GM21529 (cell line): Measurements from ENCODE around the gene PRPF6.

Experiments
- ATAC-seq: cut with Tn5 transposase; IDR thresholded peaks from one replicate; pipeline ENCODE4 v1.9.1; 2021; ENCODE audit not compliant: unreplicated experiment

Gene PRPF6

DNA sequence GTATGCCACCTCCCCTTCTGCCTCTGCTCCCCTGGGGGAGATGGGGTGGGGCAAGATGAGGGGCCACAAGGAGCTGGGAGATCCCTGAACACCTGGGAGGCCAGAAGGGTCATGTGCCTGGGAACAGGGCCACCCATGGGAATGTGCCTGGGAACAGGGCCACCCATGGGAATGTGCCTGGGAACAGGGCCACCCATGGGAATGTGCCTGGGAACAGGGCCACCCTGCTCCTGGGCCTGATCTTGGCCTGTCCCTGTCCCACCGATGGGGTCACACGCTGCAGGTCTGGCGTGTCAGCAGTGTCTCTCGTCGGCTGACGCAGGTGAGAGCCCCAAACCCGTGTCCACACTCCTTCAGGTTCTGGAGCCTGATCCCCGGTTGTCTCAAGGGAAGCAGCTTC is 94.0 kb downstream of the PRPF6 start:
- ATAC-seq = no peak

DNA sequence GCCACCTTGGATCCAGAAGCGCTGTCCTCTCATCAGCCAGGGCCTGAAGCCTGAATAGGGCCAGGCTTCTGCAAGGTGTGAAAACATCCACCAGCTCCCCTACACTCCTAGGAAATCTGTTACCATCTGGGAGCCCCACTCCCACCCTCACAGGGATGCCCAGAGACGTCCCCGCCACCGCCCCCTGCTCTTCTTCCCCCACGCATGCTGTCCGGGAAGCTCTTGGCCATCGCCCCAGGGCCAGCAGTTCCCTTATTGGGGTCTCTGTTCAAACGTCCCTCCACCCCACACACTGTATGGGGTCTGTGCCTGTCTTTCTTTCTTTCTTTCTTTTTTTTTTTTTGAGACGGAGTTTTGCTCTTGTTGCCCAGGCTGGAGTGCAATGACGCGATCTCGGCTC is 94.6 kb downstream of the PRPF6 start:
- no peak for ATAC-seq

DNA sequence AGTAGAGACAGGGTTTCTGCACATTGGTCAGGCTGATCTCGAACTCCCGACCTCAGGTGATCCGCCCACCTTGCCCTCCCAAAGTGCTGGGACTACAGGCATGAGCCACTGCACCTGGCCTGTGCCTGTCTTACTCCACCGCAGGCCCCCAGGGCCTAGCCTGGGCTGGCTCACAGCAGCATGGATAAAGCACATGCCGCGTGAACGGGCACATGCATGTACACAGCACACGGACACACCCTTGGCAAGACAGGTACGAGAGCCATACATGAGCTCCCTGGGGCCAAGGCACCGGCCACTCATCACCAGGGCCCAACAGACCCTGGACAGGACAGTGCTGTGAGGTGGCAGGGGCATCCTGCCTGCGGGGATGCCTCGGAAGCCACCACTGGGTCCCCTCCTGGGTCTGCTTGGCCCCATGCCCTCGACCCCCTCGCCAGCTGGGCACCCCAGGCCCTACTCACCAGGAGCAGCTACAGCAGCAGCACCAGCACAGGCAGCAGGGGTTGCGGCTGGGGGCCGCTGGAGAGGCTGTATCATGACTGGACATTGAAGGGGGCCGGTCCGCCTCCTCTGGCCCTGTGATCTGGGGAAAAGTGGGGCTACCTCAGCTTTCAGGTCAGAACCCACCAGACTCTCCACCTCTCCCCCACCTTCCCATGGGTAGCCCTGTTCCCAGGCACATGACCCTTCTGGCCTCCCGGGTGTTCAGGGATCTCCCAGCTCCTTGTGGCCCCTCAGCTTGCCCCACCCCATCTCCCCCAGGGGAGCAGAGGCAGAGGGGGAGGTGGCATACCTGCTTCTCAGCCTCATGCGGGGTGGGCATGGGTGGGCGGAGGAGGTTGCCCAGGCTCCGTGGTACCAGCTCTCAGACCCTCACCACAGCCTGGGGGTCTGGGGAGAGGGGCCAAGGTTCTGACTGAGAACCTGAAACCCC is 95.4 kb downstream of the PRPF6 start:
- no peak for ATAC-seq

DNA sequence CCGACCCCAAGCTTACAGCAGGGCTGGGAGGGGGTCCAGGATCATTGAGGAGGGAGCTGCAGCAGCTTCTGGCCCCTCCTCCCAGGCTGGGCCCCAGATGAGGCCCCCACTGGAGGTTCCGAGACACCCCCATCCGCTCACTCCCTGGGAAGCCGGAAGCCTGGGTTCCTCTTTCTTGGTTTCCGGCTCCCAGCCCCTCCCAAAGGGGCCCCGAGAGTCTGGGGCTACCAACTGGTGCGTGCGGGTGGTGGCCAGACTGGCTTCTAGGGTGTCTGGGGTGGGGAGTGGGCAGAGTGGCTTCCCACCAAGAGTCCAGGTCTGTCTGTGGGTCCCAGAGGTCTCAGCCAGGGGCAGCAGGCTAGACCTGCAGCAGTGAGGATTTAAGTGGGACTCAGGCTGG is 96.2 kb downstream of the PRPF6 start:
- peak; percentile 24 for ATAC-seq

GRCh38 chr20:64077541-64077875 is 96.6 kb downstream of the PRPF6 start:
- no peak for ATAC-seq

DNA sequence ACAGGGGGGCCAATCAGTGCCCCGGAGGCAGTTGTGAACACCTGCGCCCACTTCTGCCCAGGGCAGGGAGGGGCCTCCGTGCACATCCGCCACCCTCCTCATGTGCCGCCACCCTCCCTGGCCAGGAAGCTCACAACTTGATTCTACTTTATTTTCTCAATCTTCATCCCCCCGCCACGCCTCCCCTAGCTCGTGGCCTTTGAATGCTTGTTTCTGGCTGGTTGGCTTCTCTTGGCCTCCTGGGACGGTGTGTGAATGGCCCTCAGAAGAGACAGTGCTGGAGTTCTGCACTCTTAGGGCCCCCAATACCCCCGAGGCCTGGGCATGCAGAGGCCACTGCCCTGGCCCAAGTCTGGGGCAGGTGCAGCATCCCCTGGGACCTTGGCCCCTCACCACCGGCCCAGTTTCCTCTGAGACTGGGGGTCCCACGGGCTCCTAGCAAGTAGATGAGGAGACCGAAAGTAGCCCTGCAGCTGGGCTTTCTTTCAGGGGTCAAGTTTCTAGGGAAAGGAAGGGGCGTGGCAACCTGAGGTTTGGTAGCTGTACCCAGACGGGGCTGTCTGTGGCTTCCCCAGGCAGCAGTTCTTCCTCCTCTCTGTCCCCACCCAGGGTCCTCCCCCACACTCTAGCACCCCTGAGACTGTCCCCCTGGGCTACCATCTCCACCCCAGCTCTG is 97.1 kb downstream of the PRPF6 start:
- ATAC-seq = no peak

- no peak for ATAC-seq
These were observed 98.0 kb downstream of the PRPF6 start for GRCh38 chr20:64078934-64079272.

- ATAC-seq = peak; percentile 37
These were observed 98.5 kb downstream of the PRPF6 start, which contains the start of gene RGS19 for GRCh38 chr20:64079273-64080012. Gene RGS19 (minus strand): TSS chr20:64079518. CDS start chr20:64076886, 2,632 bp downstream.

DNA sequence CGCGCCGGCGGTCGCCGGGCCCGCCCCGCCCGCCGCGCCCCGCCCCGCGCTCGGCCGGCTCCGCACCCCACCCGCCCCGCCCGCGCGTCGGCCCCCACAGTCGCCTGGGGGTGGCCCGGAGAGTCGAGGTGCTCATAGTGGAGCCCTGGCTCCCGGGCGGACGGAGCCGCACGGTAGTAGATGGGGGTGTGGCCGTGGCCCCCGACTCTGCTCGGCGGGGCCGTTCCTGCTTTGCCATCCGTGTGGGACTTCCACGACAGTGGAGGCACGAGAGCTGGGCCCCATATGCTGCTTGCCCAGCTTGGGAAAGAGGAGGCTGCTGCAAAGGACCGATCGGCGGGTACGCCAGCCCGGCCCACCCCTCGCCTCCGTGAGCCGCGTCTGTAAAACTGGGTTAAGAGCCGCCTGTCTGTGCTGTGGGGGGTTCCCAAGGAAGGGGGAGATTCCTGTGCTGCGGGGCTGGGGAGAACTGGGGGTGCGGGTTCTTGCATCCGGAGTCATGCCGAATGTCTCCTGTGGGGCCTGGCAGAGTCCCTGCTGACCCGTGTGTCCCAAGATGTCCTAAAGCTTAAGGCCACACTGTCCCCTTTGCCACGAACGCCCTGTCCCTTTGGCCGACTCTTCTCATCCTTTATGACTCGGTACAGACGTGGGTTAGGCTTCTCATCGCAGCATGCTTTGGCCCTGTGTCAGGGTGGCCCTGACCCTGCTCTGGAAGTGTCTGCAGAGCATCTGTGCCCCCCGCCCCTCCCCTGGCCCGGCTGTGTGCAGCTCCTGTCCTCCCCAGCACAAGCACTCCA is 99.3 kb downstream of the PRPF6 start, which contains the start of gene OPRL1:
OPRL1 (plus strand) TSS at position 70 of the 800 bp plus-strand sequence. CDS start 12,639 bp downstream, outside the sequence.
- ATAC-seq = no peak

DNA sequence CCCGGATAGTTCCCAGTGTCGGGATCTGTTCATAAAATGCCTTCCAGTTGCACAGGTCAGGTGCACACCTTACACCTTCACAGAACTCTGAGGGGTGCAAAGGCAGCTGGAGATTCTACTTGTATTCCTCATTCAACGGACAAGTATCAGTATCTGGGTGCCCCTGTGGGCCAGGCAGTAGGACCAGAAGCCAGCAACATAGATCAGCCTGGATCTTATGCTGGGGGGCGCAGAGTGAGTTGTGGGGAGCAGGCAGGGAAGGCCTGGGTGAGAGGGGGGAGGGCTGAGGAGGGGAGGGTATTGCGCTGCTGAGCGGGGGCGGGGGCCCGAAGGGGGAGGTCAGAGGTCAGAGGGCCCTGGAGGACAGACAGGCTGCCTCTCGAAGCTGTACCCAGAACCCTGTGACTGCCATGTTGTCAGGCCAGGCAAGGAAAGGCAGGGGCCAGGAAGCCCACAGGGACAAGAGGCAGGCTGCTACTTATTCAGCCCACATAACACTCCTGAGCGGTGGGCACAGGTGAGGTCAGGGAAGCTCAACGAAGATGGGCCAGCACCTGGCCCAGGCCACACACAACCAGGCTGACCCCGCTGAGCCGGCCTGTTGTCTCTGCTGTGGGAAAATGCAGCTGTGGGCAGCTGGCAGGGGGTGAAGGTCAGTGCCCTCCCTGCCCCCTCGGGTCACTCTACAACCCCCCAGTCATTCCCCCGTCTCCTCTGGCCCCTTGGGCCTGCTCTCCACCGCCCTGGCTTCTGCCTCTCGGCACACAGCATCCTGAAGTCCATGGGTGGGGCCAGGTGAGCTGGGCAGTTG is 100.1 kb downstream of the PRPF6 start:
- no peak for ATAC-seq

DNA sequence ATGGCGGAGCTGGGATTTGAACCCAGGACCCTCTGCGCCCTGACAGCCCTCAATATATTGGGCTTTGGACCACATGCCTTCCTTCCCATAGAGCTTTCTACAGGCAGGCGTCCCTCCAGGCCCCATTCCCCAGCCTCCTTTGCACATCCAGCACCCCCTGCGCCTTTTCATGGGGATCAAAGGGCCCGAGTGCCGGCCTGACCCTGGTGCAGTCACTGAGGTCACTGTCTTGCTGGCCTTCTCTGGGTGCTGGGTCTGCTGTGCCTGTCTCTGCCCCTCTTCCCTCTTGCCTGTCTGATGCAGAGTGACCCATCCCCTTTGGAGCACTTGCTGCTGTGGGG is 100.7 kb downstream of the PRPF6 start:
- ATAC-seq = no peak

GRCh38 chr20:64082126-64082731 is 101.3 kb downstream of the PRPF6 start:
- no peak for ATAC-seq
